GM18951 (cell line): ENCODE data around the gene ADAMTS12.
"Not testable (repeated sequence)": the region's sequence is repeated elsewhere in the genome, so short reads cannot be mapped to it uniquely, and the experiment has no call there.

Experiments
- POLR2A ChIP-seq: IDR thresholded peaks from 4 replicates; pipeline ENCODE4 v1.6.1; 2011; ENCODE audit warnings: mild to moderate bottlenecking; ENCODE audit not compliant: insufficient read length, insufficient read depth; ENCODE audit errors: extremely low read depth
- in situ Hi-C: fragments of 300-500 bp; cut with MboI; formaldehyde crosslinking; loops from one replicate; pipeline ENCODE4 v1.12.0; 2022; ENCODE audit warnings: low sequenced_read_pairs, mixed read lengths, inconsistent platforms; ENCODE audit not compliant: unreplicated experiment

The ADAMTS12 gene

DNA sequence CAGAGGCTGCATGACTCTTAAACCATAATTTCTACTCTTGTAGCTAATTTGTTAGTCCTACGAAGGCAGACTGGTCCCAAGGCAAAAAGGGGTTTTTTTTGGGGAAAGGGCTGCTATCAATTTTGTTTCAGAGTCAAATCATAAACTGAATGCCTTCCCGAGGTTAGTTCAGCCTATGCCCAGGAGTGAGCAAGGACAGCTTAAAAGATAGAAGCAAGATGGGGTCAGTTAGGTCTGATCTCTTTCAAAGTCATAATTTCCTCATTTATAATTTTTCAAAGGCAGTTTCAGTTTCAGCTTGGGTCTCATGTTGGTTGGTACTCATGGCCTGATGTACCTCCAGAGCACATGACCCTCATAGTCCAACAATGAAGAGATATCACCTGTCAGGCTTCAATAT, 36.5 kb upstream of the ADAMTS12 start:
- in situ Hi-C loops, result no loop called here
- TF ChIP-seq POLR2A, result no peak

DNA sequence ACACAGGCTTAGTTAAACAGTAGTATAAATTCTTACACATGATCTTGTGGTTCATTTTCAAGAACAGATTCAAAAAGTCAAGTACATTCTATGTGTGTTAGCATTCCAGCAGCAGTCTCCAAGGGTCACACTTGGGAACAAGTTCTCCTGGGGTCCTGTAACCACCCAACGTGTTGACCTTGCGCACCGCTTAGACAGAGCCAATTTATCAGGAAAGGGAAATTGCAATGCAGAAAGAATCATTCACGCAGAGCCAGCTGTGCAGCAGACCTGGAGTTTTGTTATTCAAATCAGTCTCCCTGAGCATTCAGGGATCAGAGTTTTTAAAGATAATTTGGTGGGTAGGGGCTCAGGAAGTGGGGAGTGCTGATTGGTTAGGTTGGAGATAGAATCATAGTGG, 35.9 kb upstream of the ADAMTS12 start:
- no peak for TF ChIP-seq POLR2A
- in situ Hi-C loops, result no loop called here

DNA sequence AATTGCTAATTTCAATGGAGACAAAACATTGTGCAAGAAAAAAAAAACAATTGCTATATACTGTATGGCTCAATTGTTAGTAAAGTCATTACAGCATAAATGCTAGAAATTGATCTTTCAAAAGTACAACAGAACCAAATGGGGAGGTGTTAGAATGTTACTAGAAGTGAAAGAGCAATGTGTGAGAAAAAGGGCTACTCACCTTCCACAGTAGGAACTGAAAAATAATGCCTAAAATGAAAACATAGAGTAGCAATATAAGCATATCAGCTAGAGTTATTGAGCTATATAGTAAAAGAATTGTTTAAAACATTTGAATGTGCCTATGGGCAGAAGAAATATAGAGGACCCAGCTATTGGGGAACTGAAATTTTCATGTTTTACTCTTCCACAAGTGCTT, 33.5 kb upstream of the ADAMTS12 start:
- in situ Hi-C loops, result no loop called here
- TF ChIP-seq POLR2A, result no peak

DNA sequence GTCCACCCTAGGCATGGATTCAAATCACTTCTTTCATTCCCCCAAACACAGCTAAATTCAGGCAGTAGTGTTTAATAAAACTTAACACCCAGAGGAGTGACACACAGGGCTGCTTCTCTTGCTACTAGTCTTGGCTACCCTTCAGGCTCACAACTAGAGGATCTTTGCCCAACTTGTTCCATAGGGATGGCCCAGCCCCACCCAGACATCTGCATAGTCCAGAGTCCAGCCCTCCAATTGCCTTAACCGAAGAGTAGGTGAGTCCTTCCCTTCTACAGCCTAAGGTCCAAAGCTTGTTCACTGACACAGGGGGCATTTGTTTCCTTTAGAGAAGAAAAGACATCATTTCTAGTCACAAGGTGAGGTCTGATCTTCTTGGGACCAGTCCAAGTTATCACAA, 29.2 kb upstream of the ADAMTS12 start:
- in situ Hi-C loops, result no loop called here
- no peak for TF ChIP-seq POLR2A

DNA sequence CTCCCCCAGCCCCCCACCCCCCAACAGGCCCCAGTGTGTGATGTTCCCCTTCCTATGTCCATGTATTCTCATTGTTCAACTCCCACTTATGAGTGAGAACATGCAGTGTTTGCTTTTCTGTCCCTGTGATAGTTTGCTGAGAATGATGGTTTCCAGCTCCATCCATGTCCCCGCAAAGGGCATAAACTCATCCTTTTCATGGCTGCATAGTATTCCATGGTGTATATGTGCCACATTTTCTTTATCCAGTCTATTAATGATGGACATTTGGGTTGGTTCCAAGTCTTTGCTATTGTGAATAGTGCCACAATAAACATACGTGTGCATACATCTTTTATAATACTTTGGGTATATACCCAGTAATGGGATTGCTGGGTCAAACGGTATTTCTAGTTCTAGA, 23.1 kb upstream of the ADAMTS12 start:
- in situ Hi-C loops, result not testable (repeated sequence)

DNA sequence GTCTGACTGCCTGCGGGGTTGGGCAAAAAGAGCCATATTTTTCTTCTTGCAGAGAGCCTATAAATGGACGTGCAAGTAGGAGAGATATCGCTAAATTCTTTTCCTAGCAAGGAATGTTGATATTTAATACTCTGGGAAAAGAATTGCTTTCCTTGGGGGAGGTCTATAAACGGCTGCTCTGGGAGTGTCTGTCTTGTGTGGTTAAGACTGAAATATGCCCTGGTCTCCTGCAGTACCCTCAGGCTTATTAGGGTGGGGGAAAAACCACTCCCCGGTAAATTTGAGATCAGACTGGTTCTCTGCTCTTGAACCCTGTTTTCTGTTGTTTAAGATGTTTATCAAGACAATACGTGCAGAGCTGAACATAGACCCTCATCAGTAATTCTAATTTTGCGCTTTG, 14.5 kb upstream of the ADAMTS12 start:
- in situ Hi-C loops, result not testable (repeated sequence)

DNA sequence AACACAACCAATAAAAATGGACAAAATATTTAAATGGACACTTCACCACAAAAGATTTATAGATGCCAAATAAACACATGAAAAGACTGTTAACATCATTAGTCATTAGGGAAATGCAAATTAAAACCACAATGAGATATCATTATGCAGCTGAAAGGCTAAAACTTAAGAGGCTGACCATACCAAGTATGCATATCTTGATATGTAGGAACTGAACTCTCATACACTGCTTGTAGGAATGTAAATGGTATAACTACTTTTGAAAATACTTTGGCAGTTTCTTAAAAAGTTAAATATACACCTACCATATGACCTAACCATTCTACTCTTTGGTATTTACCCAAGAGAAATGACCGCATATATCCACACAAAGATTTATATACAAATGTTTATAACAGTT, 13.6 kb upstream of the ADAMTS12 start:
- no peak for TF ChIP-seq POLR2A
- in situ Hi-C loops, result no loop called here

DNA sequence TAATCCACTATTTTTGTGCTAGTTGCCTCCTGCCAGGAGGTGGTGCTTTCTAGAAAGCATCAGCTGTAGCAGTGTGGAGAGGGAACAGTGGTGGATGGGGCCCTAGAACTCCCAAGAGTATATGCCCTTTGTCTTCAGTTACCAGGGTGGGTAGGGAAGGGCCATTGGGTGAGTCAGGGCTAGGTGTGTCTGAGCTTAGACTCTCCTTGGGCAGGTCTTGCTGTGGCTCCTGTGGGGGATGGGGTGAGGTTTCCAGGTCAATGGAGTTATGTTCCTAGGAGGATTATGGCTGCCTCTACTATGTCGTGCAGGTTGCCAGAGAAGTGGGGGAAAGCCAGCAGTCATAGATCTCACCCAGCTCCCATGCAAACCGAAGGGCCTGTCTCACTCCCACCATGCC, 11.3 kb upstream of the ADAMTS12 start:
- no peak for TF ChIP-seq POLR2A
- in situ Hi-C loops, result no loop called here

DNA sequence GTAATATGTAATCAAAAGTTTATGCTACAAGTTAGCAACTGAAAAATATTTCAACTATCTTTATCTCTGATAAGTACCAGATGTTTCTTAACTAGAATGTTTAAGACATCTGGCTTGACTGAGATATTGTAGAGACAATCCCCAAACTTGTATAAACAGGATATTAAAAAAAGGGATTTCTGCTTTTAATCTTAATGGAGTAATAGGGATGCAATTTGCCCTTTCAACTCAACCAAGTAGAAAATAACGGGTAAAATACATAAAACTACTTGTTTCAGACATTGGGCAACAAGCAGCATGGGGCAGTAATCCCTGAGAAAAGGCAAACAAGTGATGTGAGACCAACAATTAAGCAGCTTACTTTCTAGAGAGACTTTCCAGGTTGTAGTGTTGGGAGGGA, 9.4 kb upstream of the ADAMTS12 start:
- in situ Hi-C loops, result no loop called here
- TF ChIP-seq POLR2A, result no peak

DNA sequence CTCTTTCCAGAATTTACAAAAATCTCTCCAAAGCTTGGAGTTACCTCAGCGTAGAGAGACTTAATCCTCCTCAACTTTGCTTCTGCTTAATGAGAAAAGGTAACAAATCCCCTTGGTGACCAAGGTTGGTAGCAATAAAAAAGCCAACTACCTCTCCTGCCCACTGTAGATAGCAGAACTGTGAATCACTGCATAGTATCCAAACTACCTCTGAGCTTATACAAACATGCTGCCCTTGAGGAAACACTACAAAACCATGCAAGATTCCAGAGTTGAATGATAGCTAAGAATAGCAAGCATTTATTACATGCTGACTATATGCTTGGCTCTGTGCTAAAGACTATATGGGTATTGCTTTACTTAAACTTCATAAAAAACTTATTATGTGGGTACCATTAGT, 2.8 kb upstream of the ADAMTS12 start:
- in situ Hi-C loops, result no loop called here
- TF ChIP-seq POLR2A, result no peak

DNA sequence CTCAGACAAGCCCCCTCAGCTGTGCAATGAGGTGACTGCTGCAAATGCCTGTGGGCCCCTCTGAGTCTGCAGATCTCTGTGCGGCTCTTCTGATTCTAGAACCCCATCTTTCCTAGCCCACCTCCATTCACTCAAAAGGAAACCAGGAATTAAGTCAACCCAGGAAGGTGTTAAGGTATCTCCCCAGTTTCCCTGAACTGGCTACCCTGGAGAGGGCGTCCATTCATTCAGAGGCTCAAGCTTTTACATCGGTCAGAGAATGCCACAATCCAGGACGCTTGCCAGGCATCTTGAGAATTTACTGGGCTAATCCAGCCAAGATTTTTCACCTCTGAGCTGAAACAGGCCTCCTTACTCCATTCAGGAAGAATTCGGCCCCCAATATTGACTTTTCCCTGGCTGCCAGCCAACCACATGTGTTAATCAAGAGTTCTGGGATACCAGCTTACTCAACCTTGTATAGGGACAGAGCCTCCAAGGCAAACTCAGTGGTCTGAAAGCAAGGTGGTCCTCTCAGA, 889 bp upstream of the ADAMTS12 start:
- in situ Hi-C loops, result no loop called here
- TF ChIP-seq POLR2A, result no peak

DNA sequence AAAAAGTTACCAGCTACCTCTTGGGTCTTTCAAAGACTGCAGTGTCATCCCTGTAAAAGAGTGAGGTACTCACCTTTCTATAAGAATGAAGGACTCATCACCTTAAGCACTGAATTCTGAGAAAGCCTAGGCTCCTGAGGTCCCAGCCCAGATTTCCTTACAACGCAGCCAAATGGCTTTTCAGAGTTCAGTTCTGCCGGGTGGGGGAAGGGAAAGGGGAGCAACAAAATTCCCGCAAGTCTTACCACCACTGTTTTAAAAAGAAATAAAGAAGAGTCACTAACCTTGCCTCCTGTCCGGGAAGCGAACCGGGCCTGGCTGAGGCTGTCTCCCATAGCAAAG, 373 bp downstream of the ADAMTS12 start:
- in situ Hi-C loops, result no loop called here
- no peak for TF ChIP-seq POLR2A

DNA sequence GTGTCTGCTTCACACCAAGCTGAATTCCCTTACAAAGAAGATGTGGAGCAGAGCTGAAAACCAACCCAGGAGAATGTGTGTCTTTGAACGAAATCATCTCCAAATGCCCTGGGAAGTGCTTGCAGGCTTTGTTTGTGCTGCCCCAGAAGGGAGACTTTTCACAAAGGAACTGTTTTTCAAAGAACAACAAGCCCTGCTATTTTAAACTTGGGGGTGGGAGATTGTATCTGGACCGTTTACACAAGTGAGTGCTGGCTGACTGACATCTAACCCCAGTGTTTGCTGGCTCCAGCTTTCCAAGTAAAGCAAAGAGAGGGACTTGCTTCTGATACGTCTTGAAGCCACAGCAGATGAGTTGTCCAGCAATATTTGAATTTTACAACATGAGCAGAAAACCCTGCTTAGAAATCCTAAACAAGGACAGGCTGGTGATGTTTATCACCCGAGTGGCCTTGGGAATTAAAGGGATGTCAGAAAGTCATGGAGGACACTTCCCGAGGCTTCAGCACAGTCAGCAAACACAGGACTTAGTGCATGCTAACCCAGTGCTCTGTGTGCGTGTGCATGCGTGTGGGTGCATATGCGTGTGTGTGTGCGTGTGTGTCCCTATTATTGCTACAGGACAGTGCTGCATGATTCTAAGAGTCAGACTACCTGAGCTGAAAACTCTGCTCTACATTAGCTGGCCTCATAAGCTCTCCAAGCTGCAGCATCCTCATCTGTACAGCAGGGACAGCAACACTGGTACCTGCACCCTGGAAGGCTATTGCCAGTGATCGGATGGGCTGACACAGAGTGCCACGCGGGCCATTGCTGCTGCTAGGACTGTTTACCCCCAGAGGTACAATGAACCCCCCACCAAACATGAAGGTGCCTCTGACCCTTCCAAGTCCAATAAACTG, 1.4 kb downstream of the ADAMTS12 start:
- in situ Hi-C loops, result no loop called here
- no peak for TF ChIP-seq POLR2A

DNA sequence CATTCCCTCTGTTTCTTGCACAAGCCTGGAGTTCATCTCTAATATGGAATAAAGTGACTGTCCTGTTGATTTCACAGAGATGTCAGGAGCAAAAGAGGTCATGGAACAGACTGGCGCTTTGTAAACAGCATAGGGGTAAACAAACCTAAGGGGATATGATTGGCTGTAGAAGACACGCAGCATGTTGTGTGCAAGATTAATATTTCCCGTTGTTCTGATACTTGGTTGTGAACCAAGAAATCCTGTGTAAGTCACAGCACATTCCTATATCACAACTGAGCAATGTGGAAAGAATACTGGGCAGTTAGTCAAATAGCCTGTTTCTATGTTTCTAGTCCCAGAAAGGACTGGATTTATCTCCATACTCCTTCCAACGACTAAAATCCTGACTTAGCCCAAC, 3.2 kb downstream of the ADAMTS12 start:
- in situ Hi-C loops, result no loop called here
- no peak for TF ChIP-seq POLR2A

DNA sequence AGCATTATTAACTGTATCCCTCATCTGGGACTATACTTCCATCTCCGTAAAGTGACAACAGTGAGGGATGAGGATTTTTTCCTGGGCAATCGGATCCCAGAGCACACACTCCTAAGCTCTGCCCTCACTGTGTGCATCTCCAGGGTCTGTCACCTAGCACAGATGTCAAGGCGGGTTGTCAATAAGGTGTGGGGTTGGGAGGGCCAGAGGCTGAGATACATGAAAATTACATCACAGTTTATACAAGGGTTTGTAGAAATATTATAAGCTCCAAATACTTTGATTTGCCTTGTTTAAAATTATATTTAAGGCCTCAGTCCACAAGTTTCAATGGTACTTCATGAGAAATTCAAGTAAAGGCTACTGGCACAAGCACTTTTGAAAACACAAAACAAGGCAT, 4.5 kb downstream of the ADAMTS12 start:
- no peak for TF ChIP-seq POLR2A
- in situ Hi-C loops, result no loop called here

DNA sequence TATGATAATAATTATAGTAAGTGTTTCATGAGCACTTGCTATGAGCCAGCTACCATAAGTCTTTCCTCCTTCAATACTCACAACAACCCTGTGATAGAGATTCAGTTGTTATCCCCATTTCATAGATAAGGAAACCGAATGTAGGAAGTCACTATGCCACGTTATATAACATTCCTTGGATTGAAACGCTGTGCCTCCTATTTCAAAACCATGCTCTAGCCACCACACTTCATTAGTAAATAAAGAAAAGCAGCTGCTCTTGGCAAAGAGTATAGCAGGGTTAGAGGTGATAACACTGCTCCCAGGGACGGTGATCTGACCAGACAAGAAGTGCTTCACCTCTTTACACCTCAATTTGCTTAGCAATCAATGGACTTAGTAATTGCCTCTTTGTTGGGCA, 5.5 kb downstream of the ADAMTS12 start:
- TF ChIP-seq POLR2A, result no peak
- in situ Hi-C loops, result no loop called here
